ENCODE results near the gene OR2F2.

DNA sequence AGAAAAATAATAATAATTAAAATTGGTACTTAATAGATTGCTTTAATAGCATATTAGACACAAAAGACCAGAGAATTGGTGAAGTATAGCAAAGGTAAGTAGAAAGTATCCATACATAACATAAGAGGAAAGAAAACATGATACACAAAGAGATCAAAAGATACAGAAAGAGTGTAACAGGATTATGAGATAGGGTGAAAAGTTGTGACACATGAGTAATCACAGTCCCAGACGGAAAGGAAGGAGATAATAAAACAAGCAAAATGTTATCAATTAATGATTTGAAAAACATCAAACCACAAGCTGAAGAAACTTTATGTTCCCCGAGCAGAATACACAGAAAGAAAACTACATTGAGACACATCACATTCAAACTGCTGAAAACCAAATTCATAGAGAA is 43.6 kb upstream of the OR2F2 start:
- TF ChIP-seq, protein P1, sequence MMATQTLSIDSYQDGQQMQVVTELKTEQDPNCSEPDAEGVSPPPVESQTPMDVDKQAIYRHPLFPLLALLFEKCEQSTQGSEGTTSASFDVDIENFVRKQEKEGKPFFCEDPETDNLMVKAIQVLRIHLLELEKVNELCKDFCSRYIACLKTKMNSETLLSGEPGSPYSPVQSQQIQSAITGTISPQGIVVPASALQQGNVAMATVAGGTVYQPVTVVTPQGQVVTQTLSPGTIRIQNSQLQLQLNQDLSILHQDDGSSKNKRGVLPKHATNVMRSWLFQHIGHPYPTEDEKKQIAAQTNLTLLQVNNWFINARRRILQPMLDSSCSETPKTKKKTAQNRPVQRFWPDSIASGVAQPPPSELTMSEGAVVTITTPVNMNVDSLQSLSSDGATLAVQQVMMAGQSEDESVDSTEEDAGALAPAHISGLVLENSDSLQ (IDR thresholded peaks at IDR 0.05) = no peak
- TF ChIP-seq BHLHE40 (IDR thresholded peaks at IDR 0.05; ENCODE audit: borderline replicate concordance) = no peak
- TF ChIP-seq SUZ12 (IDR thresholded peaks at IDR 0.05) = no peak
- TF ChIP-seq NFRKB (IDR thresholded peaks at IDR 0.05) = no peak
- no peak for TF ChIP-seq FOXK2 (IDR thresholded peaks at IDR 0.05)
- no peak for TF ChIP-seq ELF4 (IDR thresholded peaks at IDR 0.05)
- TF ChIP-seq SP1 (IDR thresholded peaks at IDR 0.05) = no peak
- no peak for TF ChIP-seq TARDBP (IDR thresholded peaks at IDR 0.05)
- TF ChIP-seq ARNT (IDR thresholded peaks at IDR 0.05) = no peak
- TF ChIP-seq FOXM1 (IDR thresholded peaks at IDR 0.05; ENCODE audit: borderline replicate concordance) = no peak
- no peak for TF ChIP-seq ZNF384 (IDR thresholded peaks at IDR 0.05)

Data from HEK293T (cell line).